G401.6 (cell line): Measurements from ENCODE around the gene DHFR2.
"Not testable (repeated sequence)": the region's sequence is repeated elsewhere in the genome, so short reads cannot be mapped to it uniquely, and the experiment has no call there.

Source experiments
- FAIRE-seq: peaks from 2 replicates; lab custom pipeline; 2012; peaks lifted over from hg19 to GRCh38; lab: Jason Lieb, UNC

The DHFR2 gene

GRCh38 chr3:94065122-94065521, 2.4 kb upstream of the DHFR2 start:
- no peak for FAIRE-seq

- FAIRE-seq, result no peak
These were observed 1.6 kb upstream of the DHFR2 start for GRCh38 chr3:94064243-94064860.

- FAIRE-seq, result no peak
These were observed 892 bp upstream of the DHFR2 start for GRCh38 chr3:94063496-94064119.

- no peak for FAIRE-seq
These were observed 1.4 kb downstream of the DHFR2 start for GRCh38 chr3:94061297-94061696.

- no peak for FAIRE-seq
These were observed 12.2 kb downstream of the DHFR2 start for GRCh38 chr3:94050546-94050945.

- no peak for FAIRE-seq
These were observed 13.4 kb downstream of the DHFR2 start for GRCh38 chr3:94049267-94049666.

GRCh38 chr3:94046533-94046932, 16.2 kb downstream of the DHFR2 start:
- no peak for FAIRE-seq

GRCh38 chr3:94044100-94044936, 18.4 kb downstream of the DHFR2 start:
- FAIRE-seq, result not testable (repeated sequence)

GRCh38 chr3:94043285-94043684, 19.4 kb downstream of the DHFR2 start:
- FAIRE-seq, result no peak

- FAIRE-seq, result peak; percentile 63
These were observed 25.7 kb downstream of the DHFR2 start for GRCh38 chr3:94036909-94037507.

- FAIRE-seq, result no peak
These were observed 34.5 kb downstream of the DHFR2 start, which contains the start of gene STX19 for GRCh38 chr3:94028093-94028837. Gene STX19, minus strand, starts transcription at chr3:94028597. Its CDS starts 13,328 bp downstream, at chr3:94015269.

GRCh38 chr3:94026623-94027022, 36.1 kb downstream of the DHFR2 start:
- FAIRE-seq, result no peak

- no peak for FAIRE-seq
These were observed 38.3 kb downstream of the DHFR2 start for GRCh38 chr3:94024385-94024784.

- FAIRE-seq, result no peak
These were observed 42.4 kb downstream of the DHFR2 start for GRCh38 chr3:94020293-94020692.

- no peak for FAIRE-seq
These were observed 43.1 kb downstream of the DHFR2 start for GRCh38 chr3:94019659-94020058.

- FAIRE-seq, result no peak
These were observed 47.7 kb downstream of the DHFR2 start for GRCh38 chr3:94015025-94015424.

GRCh38 chr3:94012185-94012584, 50.5 kb downstream of the DHFR2 start:
- FAIRE-seq, result no peak

GRCh38 chr3:94011233-94011711, 51.4 kb downstream of the DHFR2 start:
- FAIRE-seq, result no peak

GRCh38 chr3:94009608-94010007, 53.1 kb downstream of the DHFR2 start:
- FAIRE-seq, result no peak

GRCh38 chr3:94008253-94008652, 54.5 kb downstream of the DHFR2 start:
- FAIRE-seq, result no peak
